Smooth muscle cell (in vitro differentiated cells): Measurements from ENCODE around the gene CAP2. TPM values are rescaled to one million over a fixed set of nuclear protein-coding genes. Genes with fewer than 3 reads are reported as not detected.

ENCODE experiments used
- DNase-seq: peaks from one replicate; lab custom pipeline; 2025; ENCODE audit not compliant: unreplicated experiment; lab: John Stamatoyannopoulos, UW
- H2AFZ ChIP-seq: fragments of 200-600 bp; sonication (generic); 2 replicates; pipeline ENCODE4 v1.6.0; 2016; ENCODE audit warnings: antibody characterized with exemption, low read depth, mild to moderate bottlenecking
- H3F3A ChIP-seq: fragments of 200-600 bp; sonication (generic); 2 replicates; pipeline ENCODE4 v1.6.0; 2017; ENCODE audit warnings: antibody characterized with exemption, low read depth
- H3K27ac ChIP-seq: fragments of 200-600 bp; sonication (generic); 2 replicates; pipeline ENCODE4 v1.5.1; 2016; ENCODE audit warnings: low read depth, mild to moderate bottlenecking
- H3K27me3 ChIP-seq: fragments of 200-600 bp; sonication (generic); 2 replicates; pipeline ENCODE4 v1.6.1; 2016; ENCODE audit warnings: low read depth, mild to moderate bottlenecking
- H3K36me3 ChIP-seq: fragments of 200-600 bp; sonication (generic); 2 replicates; pipeline ENCODE4 v1.5.1; 2016; ENCODE audit warnings: low read depth
- H3K4me1 ChIP-seq: fragments of 200-600 bp; sonication (generic); 2 replicates; pipeline ENCODE4 v1.5.1; 2016; ENCODE audit warnings: low read depth
- H3K4me2 ChIP-seq: fragments of 200-600 bp; sonication (generic); 2 replicates; pipeline ENCODE4 v1.6.0; 2016; ENCODE audit warnings: mild to moderate bottlenecking
- H3K4me3 ChIP-seq: fragments of 200-600 bp; sonication (generic); 2 replicates; pipeline ENCODE4 v1.5.1; 2016; ENCODE audit warnings: mild to moderate bottlenecking
- H3K79me2 ChIP-seq: fragments of 200-600 bp; sonication (generic); 2 replicates; pipeline ENCODE4 v1.6.0; 2016; ENCODE audit warnings: low read depth, mild to moderate bottlenecking
- H3K9ac ChIP-seq: fragments of 200-600 bp; sonication (generic); 2 replicates; pipeline ENCODE4 v1.6.0; 2016; ENCODE audit warnings: low read depth
- H3K9me3 ChIP-seq: fragments of 200-600 bp; sonication (generic); replicated peaks from 2 replicates; pipeline ENCODE4 v1.5.1; 2016; ENCODE audit warnings: low read depth
- H4K20me1 ChIP-seq: fragments of 200-600 bp; sonication (generic); 2 replicates; pipeline ENCODE4 v1.6.0; 2016; ENCODE audit warnings: low read depth
- WGBS: methylation state at CpG from one replicate; pipeline ENCODE4 v1.1.7; 2016; ENCODE audit warnings: low lambda C conversion rate; 5-methylcytosine and 5-hydroxymethylcytosine counted together
- polyA plus RNA-seq: library from polyadenylated mRNA; unstranded; fragments of >200 nt; fragmentation: Nextera tagmentation; extraction: Ambion mirVana; gene quantifications from 2 replicates; pipeline ENCODE4 v1.2.1, GENCODE V29; 2016
- total RNA-seq: library from RNA; depleted of rRNA; stranded (reverse); fragments of >200 nt; gene quantifications from 2 replicates; pipeline ENCODE4 v1.2.3, GENCODE V29; 2014
- TF ChIP-seq, protein P1 (sequence below): fragments of 200-600 bp; sonication (generic); IDR thresholded peaks from 2 replicates; pipeline ENCODE4 v1.5.1; 2017; ENCODE audit warnings: borderline replicate concordance, mild to moderate bottlenecking, antibody characterized with exemption; ENCODE audit not compliant: insufficient read depth, poor library complexity, severe bottlenecking

Gene CAP2
- total and polyA plus RNA-seq, 2 experiments from 2014 or later = 19.0 to 27.7 TPM

DNA sequence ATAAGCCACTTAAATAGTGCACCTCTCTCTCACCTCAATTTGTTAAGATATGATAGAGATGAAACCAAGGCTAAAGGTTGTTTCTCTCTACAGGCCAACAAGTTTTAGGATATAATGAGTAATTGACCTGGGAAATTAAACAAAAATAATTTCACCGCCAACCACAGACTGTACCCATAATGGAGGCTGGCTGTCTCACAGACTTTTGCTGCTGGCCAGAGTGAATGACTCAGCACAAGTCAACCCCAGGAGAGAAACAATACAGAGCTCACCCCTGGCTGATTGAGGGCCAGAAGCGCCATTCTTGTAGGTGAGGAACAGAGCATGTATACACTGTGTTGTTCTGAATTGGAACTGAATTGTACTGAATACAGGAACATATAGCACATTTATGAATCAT, 99.9 kb downstream of the CAP2 start:
- Histone ChIP-seq H4K20me1 (no peaks in the 10 kb centered on the region), H3K27me3 (no peaks in the 10 kb centered on the region), H3K27ac (no peak overlapping the region), H3K4me3 (no peak overlapping the region), H2AFZ (no peak overlapping the region), H3K79me2 (no peaks in the 10 kb centered on the region), H3K4me2 (no peak overlapping the region), H3K36me3 (no peaks in the 10 kb centered on the region), H3F3A (no peaks in the 10 kb centered on the region), H3K4me1 (no peaks in the 10 kb centered on the region), H3K9ac (no peak overlapping the region), H3K9me3 (no peaks in the 10 kb centered on the region)
- no peak for DNase-seq
- TF ChIP-seq, protein P1, sequence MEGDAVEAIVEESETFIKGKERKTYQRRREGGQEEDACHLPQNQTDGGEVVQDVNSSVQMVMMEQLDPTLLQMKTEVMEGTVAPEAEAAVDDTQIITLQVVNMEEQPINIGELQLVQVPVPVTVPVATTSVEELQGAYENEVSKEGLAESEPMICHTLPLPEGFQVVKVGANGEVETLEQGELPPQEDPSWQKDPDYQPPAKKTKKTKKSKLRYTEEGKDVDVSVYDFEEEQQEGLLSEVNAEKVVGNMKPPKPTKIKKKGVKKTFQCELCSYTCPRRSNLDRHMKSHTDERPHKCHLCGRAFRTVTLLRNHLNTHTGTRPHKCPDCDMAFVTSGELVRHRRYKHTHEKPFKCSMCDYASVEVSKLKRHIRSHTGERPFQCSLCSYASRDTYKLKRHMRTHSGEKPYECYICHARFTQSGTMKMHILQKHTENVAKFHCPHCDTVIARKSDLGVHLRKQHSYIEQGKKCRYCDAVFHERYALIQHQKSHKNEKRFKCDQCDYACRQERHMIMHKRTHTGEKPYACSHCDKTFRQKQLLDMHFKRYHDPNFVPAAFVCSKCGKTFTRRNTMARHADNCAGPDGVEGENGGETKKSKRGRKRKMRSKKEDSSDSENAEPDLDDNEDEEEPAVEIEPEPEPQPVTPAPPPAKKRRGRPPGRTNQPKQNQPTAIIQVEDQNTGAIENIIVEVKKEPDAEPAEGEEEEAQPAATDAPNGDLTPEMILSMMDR = no peak
- WGBS = 86% methylated on average over 2 of the region's 2 CpGs

DNA sequence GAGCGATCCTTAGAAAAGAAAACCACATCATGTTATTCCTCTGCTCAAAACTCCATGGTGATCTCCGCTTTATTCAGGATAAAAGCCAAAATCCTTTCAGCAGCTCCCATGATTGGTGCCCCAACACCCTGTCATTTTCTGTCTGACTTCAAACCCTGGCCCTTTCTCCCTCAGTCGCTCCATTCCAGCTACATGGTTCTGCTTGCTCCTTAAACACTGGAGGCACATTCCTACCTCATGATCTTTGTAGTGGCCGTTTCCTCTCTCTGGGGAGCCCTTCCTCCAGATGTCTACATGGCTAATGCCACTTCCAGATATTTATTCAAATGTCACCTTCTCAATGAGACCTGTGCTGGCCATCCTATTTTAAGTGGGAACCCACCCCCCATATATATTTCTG, 100.8 kb downstream of the CAP2 start:
- no peaks in the 10 kb centered on the region for H3K36me3 ChIP-seq
- H2AFZ ChIP-seq = no peak overlapping the region
- no peak overlapping the region for H3K27ac ChIP-seq
- no peak overlapping the region for H3K9ac ChIP-seq
- no peaks in the 10 kb centered on the region for H3K4me1 ChIP-seq
- no peak overlapping the region for H3K4me2 ChIP-seq
- no peaks in the 10 kb centered on the region for H3K9me3 ChIP-seq
- no peak overlapping the region for H3K4me3 ChIP-seq
- H3K79me2 ChIP-seq = no peaks in the 10 kb centered on the region
- TF ChIP-seq, protein P1 = no peak
- 92% methylated on average over 4 of the region's 4 CpGs for WGBS
- no peak for DNase-seq
- no peaks in the 10 kb centered on the region for H4K20me1 ChIP-seq
- H3K27me3 ChIP-seq = no peaks in the 10 kb centered on the region
- no peaks in the 10 kb centered on the region for H3F3A ChIP-seq

DNA sequence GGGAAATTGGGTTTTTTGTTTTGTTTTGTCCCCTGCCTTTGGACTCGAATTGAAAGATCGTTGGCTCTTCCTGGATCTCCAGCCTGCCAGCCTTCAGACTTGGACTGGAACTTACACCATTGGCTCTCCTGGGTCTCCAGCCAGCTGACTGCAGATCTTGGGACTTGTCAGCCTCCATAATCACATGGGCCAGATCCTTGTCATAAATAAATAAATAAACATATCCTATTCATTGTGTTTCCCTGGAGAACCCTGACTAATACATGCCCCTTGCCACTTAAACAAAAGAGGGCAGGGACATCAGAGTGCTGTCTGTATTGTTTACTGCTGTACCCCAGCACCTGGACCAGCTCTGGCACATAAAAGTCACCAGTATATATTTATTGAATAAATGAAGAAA, 101.5 kb downstream of the CAP2 start:
- no peaks in the 10 kb centered on the region for H3K36me3 ChIP-seq
- no peak overlapping the region for H3K4me2 ChIP-seq
- no peaks in the 10 kb centered on the region for H3F3A ChIP-seq
- no peaks in the 10 kb centered on the region for H4K20me1 ChIP-seq
- no peaks in the 10 kb centered on the region for H3K4me1 ChIP-seq
- no peak for DNase-seq
- H3K79me2 ChIP-seq = no peaks in the 10 kb centered on the region
- no peaks in the 10 kb centered on the region for H3K9me3 ChIP-seq
- H3K27ac ChIP-seq = no peak overlapping the region
- WGBS = 100% methylated on average over 2 of the region's 2 CpGs
- H3K4me3 ChIP-seq = no peak overlapping the region
- H3K27me3 ChIP-seq = no peaks in the 10 kb centered on the region
- TF ChIP-seq, protein P1 = no peak
- no peak overlapping the region for H2AFZ ChIP-seq
- H3K9ac ChIP-seq = no peak overlapping the region

- 83% methylated on average over 4 of the region's 4 CpGs for WGBS
- Histone ChIP-seq H3K79me2 (no peaks in the 10 kb centered on the region), H3K36me3 (no peaks in the 10 kb centered on the region), H3K27me3 (no peaks in the 10 kb centered on the region), H3F3A (no peaks in the 10 kb centered on the region), H3K4me3 (no peak overlapping the region), H3K4me2 (no peak overlapping the region), H2AFZ (no peak overlapping the region), H4K20me1 (no peaks in the 10 kb centered on the region), H3K27ac (no peak overlapping the region), H3K9ac (no peak overlapping the region), H3K4me1 (no peaks in the 10 kb centered on the region), H3K9me3 (no peaks in the 10 kb centered on the region)
- TF ChIP-seq, protein P1 = no peak
- no peak for DNase-seq
Observed at GRCh38 chr6:17497535-17498095, 104.2 kb downstream of the CAP2 start.
